Skin of body (tissue), 2 donors: ENCODE results near the gene ERG. TPM values are rescaled to one million over a fixed set of nuclear protein-coding genes. Genes with fewer than 3 reads are reported as not detected.

Source experiments
- DNase-seq: peaks from one replicate; lab custom pipeline; 2025; lab: John Stamatoyannopoulos, UW
- total RNA-seq: library from RNA; depleted of rRNA; stranded (reverse); fragments of >200 nt; gene quantifications from one replicate; pipeline ENCODE4 v1.2.3, GENCODE V29; 2014

Gene ERG
- total RNA-seq, 1 donor from 2014 or later: 11.9 TPM

- no peak for DNase-seq
Measured at GRCh38 chr21:38499296-38499695, 1.0 kb upstream of the ERG start.

DNA sequence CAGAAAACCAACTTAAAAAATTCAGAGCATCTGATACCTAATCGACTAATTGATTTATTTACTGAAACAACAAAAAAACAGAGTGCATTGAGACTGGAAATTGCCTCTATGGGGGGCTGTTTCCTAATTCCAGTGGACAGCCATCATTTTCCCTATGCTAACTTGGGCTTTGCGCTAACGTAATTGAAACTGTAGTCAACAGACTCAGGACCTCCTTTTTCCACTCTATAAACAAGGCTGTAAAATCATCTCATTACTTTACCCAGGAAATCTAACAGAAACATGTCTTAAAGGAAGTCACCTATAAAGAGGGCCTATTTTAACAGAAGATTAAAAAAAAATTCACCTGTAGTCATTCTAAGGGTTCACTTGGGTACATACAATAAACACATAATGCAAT, 2.1 kb downstream of the ERG start:
- no peak for DNase-seq

DNA sequence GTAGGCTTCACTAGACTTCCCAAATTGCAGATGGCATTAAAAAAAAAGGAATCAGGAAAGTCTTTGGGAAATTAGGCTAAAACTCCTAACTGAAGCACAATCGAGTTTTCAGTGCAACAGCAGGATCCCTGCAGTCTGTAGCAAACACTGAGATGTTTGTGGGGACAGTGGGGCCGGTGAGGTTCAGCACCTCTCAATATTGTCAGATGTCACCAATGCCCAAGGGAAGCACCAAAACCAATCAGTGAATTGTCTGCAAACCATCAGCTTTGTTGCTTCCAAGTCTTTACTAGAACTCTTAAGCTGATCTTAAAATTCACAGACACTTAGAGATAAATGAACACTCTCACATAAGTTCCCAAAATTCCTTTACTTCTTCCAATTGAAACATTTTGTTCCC, 2.6 kb downstream of the ERG start:
- no peak for DNase-seq

DNA sequence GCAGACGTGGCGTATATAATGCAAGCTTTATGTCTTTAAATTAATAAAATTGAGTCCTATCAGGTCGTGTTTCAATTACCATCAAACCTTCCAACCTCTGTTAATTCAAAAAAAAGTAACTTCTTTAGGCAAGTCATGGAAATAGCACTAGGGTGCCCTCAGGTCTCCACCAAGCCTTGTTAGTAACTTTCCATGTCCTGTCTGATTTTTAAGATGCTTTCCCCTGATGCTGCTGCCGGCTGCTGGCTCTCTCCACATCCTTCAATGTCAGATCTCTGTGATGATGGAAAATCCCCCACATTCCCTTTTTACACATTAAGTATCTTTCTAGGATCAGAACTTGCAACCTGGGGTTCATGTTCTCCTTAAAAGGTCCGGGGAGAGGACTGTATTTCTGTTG, 3.0 kb downstream of the ERG start:
- no peak for DNase-seq

GRCh38 chr21:38494703-38495102, 3.6 kb downstream of the ERG start:
- no peak for DNase-seq

DNA sequence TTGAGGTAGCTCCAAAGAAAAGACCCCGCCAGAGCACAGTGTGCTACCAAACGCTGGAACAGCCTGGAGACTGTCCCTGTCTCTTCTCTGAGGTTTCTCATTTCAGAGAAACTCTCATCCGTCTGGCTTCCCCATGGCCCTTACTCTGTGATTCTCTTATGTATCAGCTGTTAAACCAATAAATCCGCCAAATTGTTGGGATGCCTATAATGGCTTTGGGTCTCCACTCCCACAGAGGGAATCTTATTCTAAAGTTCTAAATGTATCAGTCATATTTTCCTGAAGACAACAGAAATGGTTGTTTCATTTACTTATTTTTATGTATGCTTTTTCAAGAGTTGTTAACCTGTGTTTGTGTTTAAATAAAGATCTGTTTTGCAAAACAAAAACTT, 4.0 kb downstream of the ERG start:
- no peak for DNase-seq

DNA sequence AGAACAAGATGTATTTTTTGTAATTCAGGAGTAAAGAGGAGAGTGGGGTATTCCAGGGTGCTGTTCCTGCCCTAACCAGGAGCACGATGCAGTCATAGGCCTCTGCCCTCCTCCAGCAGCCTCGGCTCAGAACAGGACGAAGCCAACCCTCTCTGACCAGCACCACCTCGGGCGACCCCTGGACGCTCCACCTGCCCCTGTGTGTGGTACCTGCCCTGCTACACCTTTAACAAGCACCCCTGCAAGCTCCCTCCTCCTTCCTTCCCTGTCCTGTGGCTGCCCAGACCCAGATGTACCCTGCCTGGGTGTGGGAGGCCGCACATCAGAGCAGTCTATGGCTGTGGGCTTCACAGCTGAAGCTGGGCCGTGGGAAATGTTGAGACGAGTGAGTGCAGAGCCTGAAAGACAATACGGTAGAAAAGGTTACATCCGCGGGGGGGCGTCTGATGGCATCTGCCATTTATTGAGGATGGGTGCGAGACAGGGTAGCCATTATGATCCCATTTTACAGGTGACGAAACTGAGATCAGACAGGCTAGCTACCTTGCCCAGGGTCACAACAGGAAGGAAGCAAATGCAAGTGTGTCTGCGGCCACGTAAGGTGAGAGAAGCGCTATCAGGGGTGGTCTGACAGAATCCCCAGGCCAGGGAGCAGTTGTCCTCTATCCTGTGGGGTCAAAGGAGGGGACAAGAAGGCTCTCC, 4.6 kb downstream of the ERG start:
- no peak for DNase-seq

DNA sequence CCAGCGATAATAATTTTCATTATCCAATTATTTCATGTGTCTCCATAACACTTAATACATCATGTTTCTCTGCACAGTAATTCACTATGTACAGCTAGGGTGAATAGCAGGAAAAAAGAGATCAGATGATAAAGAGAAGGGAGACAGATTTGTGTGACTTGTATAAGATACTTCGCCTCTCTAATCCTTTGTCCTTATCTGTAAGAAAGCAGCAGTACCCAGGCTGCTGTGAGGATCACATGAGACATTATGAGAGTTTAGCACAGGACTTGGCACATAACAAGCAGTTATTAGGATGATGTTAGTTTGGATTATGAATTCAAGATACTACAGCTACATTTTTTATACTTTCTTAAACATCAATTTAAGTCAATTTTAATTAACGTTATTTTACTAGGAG, 6.3 kb downstream of the ERG start:
- no peak for DNase-seq

DNA sequence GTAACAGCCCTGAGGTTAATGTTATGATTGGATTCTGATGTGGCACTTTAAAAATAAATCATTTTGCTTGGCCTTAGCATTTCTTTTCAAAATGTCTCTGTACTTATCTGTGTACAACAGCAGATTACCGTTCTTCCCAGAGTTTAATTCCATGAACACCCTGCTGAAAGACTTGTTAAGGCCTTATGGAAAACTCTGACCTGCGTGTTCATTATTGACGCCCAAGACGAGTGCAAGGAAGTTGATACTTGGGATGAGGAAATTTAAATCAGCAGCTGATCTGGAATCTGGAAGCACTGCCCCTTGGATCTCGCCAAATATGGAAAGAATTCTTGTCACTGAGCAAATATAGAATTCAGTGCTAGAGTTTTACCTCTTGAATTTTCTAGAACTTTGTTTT, 6.7 kb downstream of the ERG start:
- no peak for DNase-seq

- no peak for DNase-seq
Measured at GRCh38 chr21:38490411-38491020, 7.8 kb downstream of the ERG start.

DNA sequence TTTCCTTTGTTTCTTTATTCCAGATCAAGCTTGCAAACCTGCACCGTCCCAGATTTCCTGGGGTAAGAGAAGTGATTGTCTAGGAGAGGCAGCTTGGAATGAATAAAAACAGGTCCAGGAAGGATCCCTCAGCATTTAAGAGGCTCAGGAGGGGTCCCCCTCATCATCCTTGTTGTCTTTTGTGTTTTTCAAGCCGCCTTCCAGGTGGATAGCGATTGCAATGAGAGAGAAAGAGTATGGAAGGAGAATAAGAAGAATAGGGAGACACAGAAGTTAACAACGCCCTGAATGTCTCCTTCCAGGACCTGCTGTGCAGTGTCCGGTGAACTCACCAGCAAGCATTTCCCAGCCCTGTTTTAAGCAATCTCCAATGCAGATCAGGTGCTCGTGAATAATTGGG, 8.5 kb downstream of the ERG start:
- no peak for DNase-seq

DNA sequence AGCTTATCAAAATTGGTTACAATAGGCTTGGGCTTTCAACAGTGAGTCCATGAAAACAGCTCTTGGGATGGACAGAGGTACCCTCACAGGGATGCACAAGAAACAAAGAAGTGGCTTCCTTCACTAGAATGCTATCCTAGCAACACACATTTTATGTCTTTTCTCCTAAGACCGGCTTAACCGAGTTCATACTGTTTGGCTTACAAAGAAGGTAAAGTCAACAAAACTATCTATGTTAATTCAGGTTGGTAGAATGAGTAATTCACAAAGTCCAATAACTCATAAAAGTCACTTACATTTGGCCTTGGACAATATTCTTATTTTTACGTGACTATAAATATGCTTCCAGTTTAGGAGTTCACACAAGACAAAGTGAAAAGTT, 9.0 kb downstream of the ERG start:
- DNase-seq: no peak

DNA sequence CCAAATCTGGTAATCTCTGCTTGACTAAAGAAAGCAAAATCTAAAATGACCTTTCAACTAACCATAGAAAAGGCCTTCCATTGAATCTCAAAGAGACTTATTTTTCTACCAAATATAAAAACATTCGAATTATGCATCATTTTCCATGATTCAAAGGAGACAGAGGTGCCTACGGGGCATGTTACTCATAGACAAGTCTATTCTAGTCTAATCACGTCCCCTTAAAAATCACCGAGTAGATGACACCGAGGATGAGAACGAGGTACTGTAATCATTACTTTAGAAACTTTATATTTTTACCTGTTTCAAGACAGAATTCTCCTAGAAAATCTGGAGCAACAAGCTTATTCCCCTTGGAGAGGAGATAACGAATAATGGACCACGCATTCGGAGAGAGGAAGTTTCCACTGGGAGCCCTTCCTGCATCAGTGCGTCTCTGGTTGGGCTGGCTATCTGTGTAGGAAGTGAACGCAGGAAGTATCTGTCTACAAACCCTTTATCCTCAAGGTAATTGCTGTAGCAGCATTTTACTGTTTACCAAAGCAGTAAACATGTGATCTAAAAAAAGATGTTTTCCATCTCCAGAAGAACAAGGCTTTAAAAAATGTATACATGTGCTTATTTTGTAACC, 9.5 kb downstream of the ERG start:
- peak; percentile 33 for DNase-seq

- DNase-seq: no peak
Measured at GRCh38 chr21:38487901-38488639, 10.2 kb downstream of the ERG start.

DNA sequence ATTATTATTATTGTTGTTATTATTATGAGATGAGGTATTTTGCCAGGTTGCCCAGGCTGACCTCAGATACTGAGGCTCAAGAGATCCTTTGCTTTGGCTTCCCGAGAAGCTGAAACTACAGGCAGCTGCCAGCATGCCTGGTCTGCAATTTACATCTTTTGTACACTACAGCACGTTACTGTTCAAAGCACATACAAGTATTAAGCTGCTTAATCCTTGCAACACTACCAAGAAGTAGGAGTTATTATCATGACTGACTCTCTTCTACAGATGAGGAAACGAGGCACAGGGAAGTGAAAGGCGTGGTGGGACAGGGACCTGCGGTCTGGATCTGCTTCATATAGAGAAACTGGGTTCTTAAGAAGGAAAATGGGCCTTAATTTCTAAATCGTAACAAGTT, 11.6 kb downstream of the ERG start:
- DNase-seq: no peak

- no peak for DNase-seq
Measured at GRCh38 chr21:38486221-38486620, 12.1 kb downstream of the ERG start.

DNA sequence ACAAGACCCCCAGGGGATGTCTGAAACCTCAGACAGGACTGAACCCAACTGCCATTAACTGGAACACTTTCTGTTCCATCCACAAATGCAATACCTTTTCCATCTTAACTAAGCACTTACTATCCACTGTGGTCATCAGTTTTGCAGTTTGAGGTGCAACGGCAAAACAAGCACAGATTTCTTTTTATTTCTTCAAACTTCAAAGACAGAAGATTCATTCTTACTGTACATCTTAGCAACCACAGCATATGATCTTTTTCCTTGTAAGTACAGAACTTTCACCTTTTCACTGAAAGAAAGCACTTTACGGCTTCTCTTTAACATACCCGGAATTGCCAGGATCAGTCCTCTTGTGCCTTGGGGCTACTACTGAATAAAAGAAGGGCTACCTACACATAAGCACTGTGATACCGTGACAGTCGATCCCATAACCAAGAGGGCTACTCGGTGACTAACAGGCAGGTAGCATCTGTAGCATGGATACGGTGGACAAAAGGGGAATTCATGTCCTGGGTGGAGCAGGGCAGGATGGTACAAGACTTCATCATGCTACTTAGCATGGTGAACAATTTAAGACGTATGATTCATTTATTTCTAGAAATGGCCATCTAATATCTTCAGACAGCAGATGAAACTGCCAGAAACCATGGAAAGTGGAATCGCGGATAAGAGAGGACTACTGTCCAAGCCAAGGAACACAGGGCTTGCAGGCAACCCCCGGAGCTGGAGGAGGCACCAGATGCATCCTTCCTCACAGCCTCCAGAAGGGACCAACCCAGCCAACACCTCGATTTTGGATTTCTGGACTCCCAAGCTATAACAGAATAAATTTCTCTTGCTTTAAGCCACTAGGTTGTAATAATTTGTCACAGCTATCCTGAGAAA, 18.4 kb downstream of the ERG start:
- DNase-seq: no peak

GRCh38 chr21:38478782-38479181, 19.5 kb downstream of the ERG start:
- DNase-seq: no peak

- no peak for DNase-seq
Measured at GRCh38 chr21:38477226-38477625, 21.1 kb downstream of the ERG start.

- DNase-seq: peak; percentile 43
Measured at GRCh38 chr21:38476385-38476784, 21.9 kb downstream of the ERG start.

GRCh38 chr21:38475519-38475918, 22.8 kb downstream of the ERG start:
- DNase-seq: no peak
